Neural progenitor cell (in vitro differentiated cells): Measurements from ENCODE around the gene MAP6D1. TPM values are rescaled to one million over a fixed set of nuclear protein-coding genes. Genes with fewer than 3 reads are reported as not detected.
A peak's percentile ranks its signal among the peaks of the same experiment; 100 is the strongest.

ENCODE experiments used
- DNase-seq: peaks from one replicate; pipeline ENCODE4 v3.0.0-alpha.2; 2016; ENCODE audit warnings: low spot score
- H2AFZ ChIP-seq: fragments of 200-600 bp; sonication (generic); replicated peaks from 2 replicates; pipeline ENCODE4 v1.6.1; 2016; ENCODE audit warnings: antibody characterized with exemption
- H3F3A ChIP-seq: fragments of 200-600 bp; sonication (generic); 2 replicates; pipeline ENCODE4 v1.6.1; 2016; ENCODE audit warnings: antibody characterized with exemption, low read depth
- H3K27ac ChIP-seq: fragments of 200-600 bp; sonication (generic); 2 replicates; pipeline ENCODE4 v1.5.1; 2016; ENCODE audit warnings: mild to moderate bottlenecking
- H3K27me3 ChIP-seq: fragments of 200-600 bp; sonication (generic); 2 replicates; pipeline ENCODE4 v1.6.1; 2016; ENCODE audit warnings: mild to moderate bottlenecking, moderate library complexity
- H3K36me3 ChIP-seq: fragments of 200-600 bp; sonication (generic); 2 replicates; pipeline ENCODE4 v1.5.1; 2016
- H3K4me1 ChIP-seq: fragments of 200-600 bp; sonication (generic); 2 replicates; pipeline ENCODE4 v1.6.1; 2016; ENCODE audit warnings: mixed run types
- H3K4me2 ChIP-seq: fragments of 200-600 bp; sonication (generic); 2 replicates; pipeline ENCODE4 v1.6.1; 2016
- H3K4me3 ChIP-seq: fragments of 200-600 bp; sonication (generic); 2 replicates; pipeline ENCODE4 v1.5.1; 2016
- H3K79me2 ChIP-seq: fragments of 200-600 bp; sonication (generic); 2 replicates; pipeline ENCODE4 v1.6.1; 2016; ENCODE audit warnings: low read depth
- H3K9ac ChIP-seq: fragments of 200-600 bp; sonication (generic); 2 replicates; pipeline ENCODE4 v1.6.1; 2016
- H3K9me3 ChIP-seq: fragments of 200-600 bp; sonication (generic); 2 replicates; pipeline ENCODE4 v1.5.1; 2016; ENCODE audit warnings: low read depth
- H4K20me1 ChIP-seq: fragments of 200-600 bp; sonication (generic); 2 replicates; pipeline ENCODE4 v1.6.1; 2016; ENCODE audit warnings: low read depth
- H3K27ac Mint-ChIP-seq: 3 replicates; pipeline ENCODE4 v1.8.0; 2021; ENCODE audit warnings: mixed read lengths
- H3K27me3 Mint-ChIP-seq: 2 replicates; pipeline ENCODE4 v1.8.0; 2022; ENCODE audit warnings: low read depth, mild to moderate bottlenecking, inconsistent platforms, moderate library complexity, mixed read lengths; ENCODE audit not compliant: insufficient read depth
- H3K36me3 Mint-ChIP-seq: 3 replicates; pipeline ENCODE4 v1.8.0; 2021; ENCODE audit warnings: mixed read lengths
- H3K4me1 Mint-ChIP-seq: 3 replicates; pipeline ENCODE4 v1.8.0; 2021; ENCODE audit warnings: mixed read lengths
- H3K4me3 Mint-ChIP-seq: 3 replicates; pipeline ENCODE4 v1.8.0; 2021; ENCODE audit warnings: mild to moderate bottlenecking, moderate library complexity, mixed read lengths
- H3K9me3 Mint-ChIP-seq: 3 replicates; pipeline ENCODE4 v1.8.0; 2020; ENCODE audit warnings: mixed read lengths
- EZH2 ChIP-seq: fragments of 200-600 bp; sonication (generic); IDR thresholded peaks from 2 replicates; pipeline ENCODE4 v1.6.1; 2017; ENCODE audit warnings: antibody characterized with exemption, mild to moderate bottlenecking, moderate library complexity
- EZH2phosphoT487 ChIP-seq: fragments of 200-600 bp; sonication (generic); IDR thresholded peaks from 2 replicates; pipeline ENCODE4 v1.6.1; 2017; ENCODE audit warnings: antibody characterized with exemption
- total RNA-seq: library from RNA; depleted of rRNA; stranded (reverse); fragments of >200 nt; gene quantifications from 2 replicates; pipeline ENCODE4 v1.2.3, GENCODE V29; 2015; ENCODE audit warnings: low replicate concordance
- TF ChIP-seq, protein P1 (sequence below): fragments of 200-600 bp; sonication (generic); IDR thresholded peaks from 2 replicates; pipeline ENCODE4 v1.5.1; 2017; ENCODE audit warnings: antibody characterized with exemption, mild to moderate bottlenecking

Gene MAP6D1
- total RNA-seq, 1 donor from 2014 or later = 3.5 TPM

DNA sequence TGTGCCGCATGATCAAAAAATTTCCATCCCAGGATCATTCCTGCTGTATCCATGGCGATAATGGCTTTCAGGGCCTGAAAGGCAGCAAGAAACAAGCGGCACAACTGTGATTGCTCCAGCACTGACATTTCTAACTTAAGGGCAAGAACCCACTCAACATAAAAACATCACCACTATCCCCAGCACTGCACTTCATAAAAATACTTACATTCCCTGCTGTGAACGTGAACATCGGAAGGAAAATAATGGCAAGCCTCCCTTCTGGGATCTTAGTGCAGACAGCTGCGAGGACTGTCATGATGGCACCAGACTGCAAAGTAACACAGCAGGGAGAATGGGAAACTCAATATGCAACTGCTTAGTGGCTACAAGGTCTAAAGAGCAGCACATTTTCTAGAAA is 8.1 kb upstream of the MAP6D1 start:
- DNase-seq = no peak
- Histone ChIP-seq H3K4me2 (no peak overlapping the region), H4K20me1 (no peaks in the 10 kb centered on the region), H3K79me2 (no peaks in the 10 kb centered on the region), H3F3A (no peaks in the 10 kb centered on the region), H3K4me3 (no peak overlapping the region), H3K4me1 (no peaks in the 10 kb centered on the region), H3K27me3 (no peaks in the 10 kb centered on the region), H3K9ac (no peak overlapping the region), H3K27ac (no peak overlapping the region), H3K36me3 (peaks cover 6% of the 10 kb centered on the region), H3K9me3 (no peaks in the 10 kb centered on the region), H2AFZ (no peak overlapping the region)
- peaks cover 16% of the 10 kb centered on the region for H3K4me1 Mint-ChIP-seq
- TF ChIP-seq, protein P1, sequence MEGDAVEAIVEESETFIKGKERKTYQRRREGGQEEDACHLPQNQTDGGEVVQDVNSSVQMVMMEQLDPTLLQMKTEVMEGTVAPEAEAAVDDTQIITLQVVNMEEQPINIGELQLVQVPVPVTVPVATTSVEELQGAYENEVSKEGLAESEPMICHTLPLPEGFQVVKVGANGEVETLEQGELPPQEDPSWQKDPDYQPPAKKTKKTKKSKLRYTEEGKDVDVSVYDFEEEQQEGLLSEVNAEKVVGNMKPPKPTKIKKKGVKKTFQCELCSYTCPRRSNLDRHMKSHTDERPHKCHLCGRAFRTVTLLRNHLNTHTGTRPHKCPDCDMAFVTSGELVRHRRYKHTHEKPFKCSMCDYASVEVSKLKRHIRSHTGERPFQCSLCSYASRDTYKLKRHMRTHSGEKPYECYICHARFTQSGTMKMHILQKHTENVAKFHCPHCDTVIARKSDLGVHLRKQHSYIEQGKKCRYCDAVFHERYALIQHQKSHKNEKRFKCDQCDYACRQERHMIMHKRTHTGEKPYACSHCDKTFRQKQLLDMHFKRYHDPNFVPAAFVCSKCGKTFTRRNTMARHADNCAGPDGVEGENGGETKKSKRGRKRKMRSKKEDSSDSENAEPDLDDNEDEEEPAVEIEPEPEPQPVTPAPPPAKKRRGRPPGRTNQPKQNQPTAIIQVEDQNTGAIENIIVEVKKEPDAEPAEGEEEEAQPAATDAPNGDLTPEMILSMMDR = no peak
- TF ChIP-seq EZH2 (no peak), EZH2phosphoT487 (no peak)
- peak overlapping the region; percentile 57 for H3K27ac Mint-ChIP-seq
- peaks cover 17% of the 10 kb centered on the region for H3K36me3 Mint-ChIP-seq
- H3K9me3 Mint-ChIP-seq = no peaks in the 10 kb centered on the region
- H3K4me3 Mint-ChIP-seq = no peak overlapping the region
- H3K27me3 Mint-ChIP-seq = no peaks in the 10 kb centered on the region

DNA sequence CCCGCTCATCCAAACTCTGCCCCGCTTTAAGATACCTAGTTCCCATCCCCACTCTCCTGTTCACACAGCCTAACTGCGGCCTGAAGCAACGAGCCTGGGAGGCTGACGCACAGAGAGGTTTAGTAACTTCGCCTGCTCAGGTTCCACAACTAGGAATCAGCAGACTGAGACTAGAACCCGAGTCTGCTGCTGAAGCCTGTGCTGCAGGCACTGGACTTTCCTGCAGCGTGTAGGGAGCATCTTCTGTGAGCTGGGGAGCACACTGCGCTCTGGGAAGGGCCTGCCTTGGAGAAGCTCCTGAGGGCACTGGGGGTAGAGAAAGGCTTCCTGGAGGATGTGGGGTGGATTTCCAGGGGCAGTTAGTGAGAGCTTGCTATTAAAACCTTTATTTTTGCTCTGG is 4.8 kb upstream of the MAP6D1 start:
- Histone ChIP-seq H3K27me3 (no peaks in the 10 kb centered on the region), H3K36me3 (peaks cover 6% of the 10 kb centered on the region), H3K4me2 (no peak overlapping the region), H4K20me1 (peaks cover 11% of the 10 kb centered on the region), H3F3A (peaks cover 16% of the 10 kb centered on the region), H2AFZ (no peak overlapping the region), H3K4me1 (no peaks in the 10 kb centered on the region), H3K79me2 (no peaks in the 10 kb centered on the region), H3K27ac (no peak overlapping the region), H3K9me3 (no peaks in the 10 kb centered on the region), H3K9ac (no peak overlapping the region), H3K4me3 (no peak overlapping the region)
- DNase-seq = no peak
- no peak for TF ChIP-seq EZH2phosphoT487
- TF ChIP-seq, protein P1 = no peak
- no peak for TF ChIP-seq EZH2
- peaks cover 10% of the 10 kb centered on the region for H3K36me3 Mint-ChIP-seq
- H3K9me3 Mint-ChIP-seq = no peaks in the 10 kb centered on the region
- no peak overlapping the region for H3K4me3 Mint-ChIP-seq
- no peaks in the 10 kb centered on the region for H3K27me3 Mint-ChIP-seq
- no peak overlapping the region for H3K27ac Mint-ChIP-seq
- H3K4me1 Mint-ChIP-seq = peaks cover 19% of the 10 kb centered on the region

GRCh38 chr3:183829466-183829865 is 4.1 kb upstream of the MAP6D1 start:
- Histone ChIP-seq H3K4me1 (peaks cover 2% of the 10 kb centered on the region), H3K36me3 (peaks cover 6% of the 10 kb centered on the region), H4K20me1 (peaks cover 11% of the 10 kb centered on the region), H3K79me2 (no peaks in the 10 kb centered on the region), H3K27ac (no peak overlapping the region), H3K9me3 (no peaks in the 10 kb centered on the region), H3K4me2 (no peak overlapping the region), H3F3A (peaks cover 23% of the 10 kb centered on the region), H3K9ac (no peak overlapping the region), H3K4me3 (no peak overlapping the region), H2AFZ (no peak overlapping the region), H3K27me3 (peaks cover 2% of the 10 kb centered on the region)
- Mint-ChIP-seq H3K4me3 (no peak overlapping the region), H3K27ac (no peak overlapping the region), H3K36me3 (peaks cover 10% of the 10 kb centered on the region), H3K9me3 (no peaks in the 10 kb centered on the region), H3K27me3 (no peaks in the 10 kb centered on the region), H3K4me1 (peaks cover 19% of the 10 kb centered on the region)
- TF ChIP-seq, protein P1 = no peak
- TF ChIP-seq EZH2phosphoT487 (no peak), EZH2 (no peak)
- DNase-seq = no peak

GRCh38 chr3:183828538-183828870 is 3.1 kb upstream of the MAP6D1 start:
- TF ChIP-seq, protein P1 = no peak
- TF ChIP-seq EZH2phosphoT487 (no peak), EZH2 (no peak)
- Histone ChIP-seq H4K20me1 (peaks cover 19% of the 10 kb centered on the region), H2AFZ (no peak overlapping the region), H3K4me2 (no peak overlapping the region), H3K79me2 (no peaks in the 10 kb centered on the region), H3K27ac (no peak overlapping the region), H3K4me3 (no peak overlapping the region), H3K4me1 (peaks cover 8% of the 10 kb centered on the region), H3K27me3 (peaks cover 11% of the 10 kb centered on the region), H3K36me3 (peaks cover 6% of the 10 kb centered on the region), H3K9me3 (no peaks in the 10 kb centered on the region), H3K9ac (no peak overlapping the region), H3F3A (peaks cover 30% of the 10 kb centered on the region)
- Mint-ChIP-seq H3K4me1 (peaks cover 15% of the 10 kb centered on the region), H3K27me3 (no peaks in the 10 kb centered on the region), H3K27ac (no peak overlapping the region), H3K4me3 (no peak overlapping the region), H3K36me3 (peaks cover 6% of the 10 kb centered on the region), H3K9me3 (no peaks in the 10 kb centered on the region)
- no peak for DNase-seq
